GM21447 (cell line): ENCODE results near the gene UBQLN4.
"Not testable (repeated sequence)": the region's sequence is repeated elsewhere in the genome, so short reads cannot be mapped to it uniquely, and the experiment has no call there.

Source experiments
- ATAC-seq: cut with Tn5 transposase; IDR thresholded peaks from one replicate; pipeline ENCODE4 v1.9.1; 2021; ENCODE audit not compliant: unreplicated experiment

UBQLN4 gene

DNA sequence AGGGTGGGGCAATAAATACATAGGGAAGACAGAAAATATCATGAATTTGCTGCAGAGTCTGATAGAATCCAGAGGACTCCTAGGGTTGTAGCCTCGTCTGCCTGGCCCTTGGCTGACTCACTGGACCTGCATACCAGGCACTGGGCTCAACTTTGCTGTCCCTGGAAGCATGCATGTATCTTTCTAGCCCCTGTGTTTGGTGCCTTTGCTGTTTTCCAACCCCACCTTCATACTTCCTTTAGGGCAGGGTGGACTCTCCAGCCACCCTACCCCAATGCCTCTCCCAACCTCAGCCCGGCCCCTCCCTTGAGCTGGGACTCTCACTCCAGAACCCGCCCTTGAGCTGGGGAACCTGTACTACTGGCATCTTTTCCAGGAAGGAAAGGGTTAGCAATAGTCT is 8.6 kb upstream of the UBQLN4 start:
- no peak for ATAC-seq

DNA sequence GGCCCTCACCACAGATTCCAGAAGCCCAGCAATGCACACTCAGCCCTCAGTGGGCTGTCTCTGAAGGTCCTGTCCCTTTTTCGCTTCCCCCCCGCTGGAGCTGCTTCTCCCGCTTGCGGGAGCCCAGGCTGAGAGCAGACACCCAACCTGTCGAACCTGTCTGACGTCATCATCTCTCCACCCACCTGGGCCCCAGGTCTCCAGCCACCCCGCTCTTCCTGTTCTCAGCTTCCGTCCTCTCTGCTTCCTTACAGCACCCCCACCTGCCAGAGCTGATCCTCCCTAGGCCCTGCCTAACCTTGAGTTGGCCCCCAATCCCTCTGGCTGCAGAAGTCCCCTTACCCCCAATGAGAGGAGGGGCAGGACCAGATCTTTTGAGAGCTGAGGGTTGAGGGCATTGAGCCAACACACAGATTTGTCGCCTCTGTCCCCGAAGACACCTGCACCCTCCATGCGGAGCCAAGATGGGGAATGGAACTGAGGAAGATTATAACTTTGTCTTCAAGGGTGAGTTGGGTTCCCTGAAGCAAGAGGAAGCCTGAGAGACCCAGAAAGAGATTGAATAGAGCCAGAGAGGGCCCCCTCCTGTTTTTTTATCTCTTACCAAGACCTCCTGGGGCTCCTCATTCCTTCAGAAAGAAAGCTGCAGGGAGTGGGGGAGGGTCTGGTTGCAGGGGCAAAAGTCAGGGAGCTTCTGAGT is 7.5 kb upstream of the UBQLN4 start, which contains the start of gene RAB25:
Gene RAB25, plus strand, starts transcription at position 224 of the 700 bp plus-strand sequence. Its CDS starts 241 bp downstream, at position 465.
- no peak for ATAC-seq

- ATAC-seq: no peak
Observed at GRCh38 chr1:156056326-156056849, 2.8 kb upstream of the UBQLN4 start.

DNA sequence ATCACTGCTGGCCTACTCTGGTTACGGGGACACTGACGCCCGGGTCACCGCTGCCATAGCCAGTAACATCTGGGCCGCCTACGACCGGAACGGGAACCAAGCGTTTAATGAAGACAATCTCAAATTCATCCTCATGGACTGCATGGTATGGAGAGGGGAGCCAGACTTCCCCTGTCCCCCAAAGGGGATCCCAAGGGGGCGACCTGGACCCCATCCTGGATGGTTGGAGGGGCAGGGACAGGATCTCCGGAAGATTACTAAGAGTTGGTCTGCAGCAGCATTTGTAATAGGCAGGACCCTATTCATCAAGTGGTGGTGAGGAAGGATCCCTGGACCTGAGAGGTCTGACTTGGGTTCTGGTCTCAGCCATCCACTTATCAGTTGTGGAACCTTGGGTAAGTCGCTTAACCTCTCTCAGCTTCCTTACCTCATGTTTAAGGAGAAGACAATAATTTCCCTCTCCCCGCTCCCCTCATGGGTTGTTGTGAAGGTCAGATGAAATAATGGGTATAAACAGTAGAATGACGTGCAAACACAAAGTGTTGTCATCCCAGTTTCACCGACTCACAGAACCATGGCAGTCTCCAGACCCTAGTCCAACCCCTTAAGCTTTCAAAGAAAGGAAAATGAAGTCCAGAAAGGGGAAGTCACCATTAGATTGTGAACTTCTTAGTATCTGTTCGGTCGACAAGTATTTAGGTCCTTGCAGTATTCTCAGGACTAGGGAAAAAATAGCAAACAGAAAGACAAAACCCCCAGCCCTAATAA is 1.9 kb upstream of the UBQLN4 start:
- no peak for ATAC-seq

DNA sequence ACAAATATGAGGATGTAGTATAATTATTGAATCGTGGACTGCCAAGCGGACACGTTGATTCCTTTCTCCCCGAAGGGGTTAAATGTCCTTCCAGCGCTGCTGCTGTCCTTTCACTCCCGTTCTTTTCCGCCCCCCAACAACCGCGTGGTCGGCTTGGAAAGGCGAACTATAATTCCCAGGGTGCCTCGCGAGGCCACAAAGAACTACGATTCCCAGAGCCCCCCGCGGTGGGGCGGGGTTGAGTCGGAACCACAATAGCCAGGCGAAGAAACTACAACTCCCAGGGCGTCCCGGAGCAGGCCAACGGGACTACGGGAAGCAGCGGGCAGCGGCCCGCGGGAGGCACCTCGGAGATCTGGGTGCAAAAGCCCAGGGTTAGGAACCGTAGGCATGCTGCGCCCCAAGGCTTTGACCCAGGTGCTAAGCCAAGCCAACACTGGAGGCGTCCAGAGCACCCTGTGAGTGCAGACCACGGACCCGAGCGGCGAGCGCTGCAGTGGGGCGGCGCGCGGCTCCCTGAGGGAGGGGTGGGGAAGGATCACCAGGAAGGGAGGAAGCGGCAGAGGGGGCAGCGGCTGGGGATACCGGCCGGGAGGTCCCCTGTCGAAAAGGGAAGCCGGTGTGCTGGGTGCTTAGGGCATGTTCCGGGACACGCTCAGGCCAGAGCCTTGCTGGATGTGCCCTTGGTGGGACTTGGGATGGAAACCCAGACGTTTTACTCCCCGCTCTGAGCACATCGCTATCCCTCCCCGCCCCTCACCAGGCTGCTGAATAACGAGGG is 1.1 kb upstream of the UBQLN4 start, which contains the start of gene LAMTOR2:
Gene LAMTOR2, plus strand, starts transcription at position 283 of the 781 bp plus-strand sequence. Its CDS starts 108 bp downstream, at position 391.
- peak; percentile 72 for ATAC-seq

DNA sequence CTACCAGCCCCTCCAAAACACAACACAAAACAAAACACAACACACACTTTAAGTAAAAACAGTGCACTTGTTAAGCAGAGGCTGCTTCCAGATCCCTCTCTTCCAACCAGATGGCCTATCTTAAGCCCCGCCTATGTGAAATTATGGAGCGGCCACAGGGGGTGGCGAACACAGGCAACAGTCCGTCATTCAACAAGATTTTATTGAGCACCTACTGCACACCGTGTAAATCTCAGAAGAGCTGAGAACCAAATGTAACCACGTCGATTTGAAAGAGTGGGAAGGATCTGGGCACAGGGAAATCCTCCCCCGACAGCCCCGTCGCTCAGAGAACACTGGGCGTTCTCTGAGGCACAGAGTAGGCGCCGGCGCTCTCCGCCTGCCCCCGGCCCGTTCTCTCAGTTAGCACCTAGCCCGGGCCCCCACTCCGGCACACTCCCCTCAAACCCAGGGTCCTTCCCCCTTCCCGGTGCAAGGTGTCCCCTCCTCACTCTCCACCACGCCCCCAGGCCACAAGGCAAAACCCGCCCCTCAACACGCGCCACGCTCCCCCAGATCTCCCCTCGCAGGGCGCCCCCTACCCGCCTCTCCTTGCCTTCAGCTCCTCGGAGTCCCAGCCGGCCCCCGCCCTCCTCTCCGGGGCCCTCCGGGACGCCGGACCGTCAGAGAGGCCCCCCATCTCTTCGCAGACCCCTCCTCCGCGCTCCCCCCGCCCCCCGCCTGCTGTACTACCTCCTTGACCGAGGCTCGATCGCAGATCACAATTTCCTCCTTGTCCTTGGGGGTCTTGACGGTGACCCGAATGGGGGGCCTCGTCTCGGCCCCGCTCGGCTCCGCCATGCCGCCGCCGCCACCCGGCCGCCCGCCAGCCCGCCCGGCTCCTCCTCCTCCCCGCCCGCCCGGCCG is 483 bp downstream of the UBQLN4 start:
- no peak for ATAC-seq

DNA sequence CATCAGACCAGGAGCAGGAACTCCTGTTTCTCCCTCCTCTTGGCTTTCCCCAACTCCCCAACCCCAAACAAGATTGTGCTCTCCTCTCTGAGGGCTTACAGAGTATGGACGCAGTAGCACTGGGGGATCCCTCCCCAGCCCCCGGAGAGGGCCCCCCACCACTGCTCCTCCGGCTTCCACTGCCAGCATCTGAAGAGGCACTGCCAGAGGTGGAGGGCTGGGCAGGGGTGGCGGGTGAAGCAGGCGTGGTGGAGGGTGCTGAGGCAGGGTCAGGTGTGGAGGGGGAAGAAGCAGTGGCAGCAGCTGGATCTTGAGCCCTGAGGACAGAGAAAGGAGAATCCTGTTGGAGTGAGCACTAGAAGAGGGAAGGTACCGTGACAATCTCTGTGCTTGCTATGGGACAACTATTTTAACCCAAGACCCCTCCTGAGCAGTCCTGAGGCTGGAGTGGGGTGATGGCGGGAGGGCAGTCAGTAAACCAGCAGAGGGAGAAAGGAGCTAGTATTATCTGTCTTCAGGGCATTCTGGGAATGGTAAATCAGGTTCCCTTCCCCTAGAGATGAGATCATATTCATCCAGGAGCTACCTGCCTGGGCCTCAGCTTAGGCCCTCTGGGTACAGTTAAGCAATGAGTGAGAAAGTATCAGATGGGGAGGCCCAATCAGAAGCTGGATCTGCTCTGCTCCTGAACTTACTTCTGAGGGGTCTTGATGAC is 2.4 kb downstream of the UBQLN4 start:
- ATAC-seq: no peak

DNA sequence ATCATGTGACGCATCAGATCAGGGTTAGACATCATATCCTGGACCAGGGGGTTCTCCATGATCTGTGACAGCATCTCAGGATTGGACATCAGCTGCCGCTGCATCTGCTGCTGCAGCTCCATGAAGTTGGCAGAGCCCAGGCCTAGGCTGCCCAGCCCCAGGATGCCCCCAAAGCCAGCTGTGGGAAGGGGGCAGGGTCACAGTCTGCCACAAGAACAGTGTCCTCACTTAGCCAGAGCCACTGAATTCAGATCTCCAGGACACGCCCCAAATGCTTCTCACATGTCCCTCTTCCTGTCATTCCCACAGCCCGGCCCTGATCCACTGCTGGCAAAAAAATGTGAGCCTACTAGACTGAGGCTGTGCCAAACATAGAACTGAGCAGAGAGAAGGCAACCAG is 3.2 kb downstream of the UBQLN4 start:
- no peak for ATAC-seq

GRCh38 chr1:156048663-156049258 is 4.8 kb downstream of the UBQLN4 start:
- no peak for ATAC-seq

GRCh38 chr1:156045076-156045475 is 8.5 kb downstream of the UBQLN4 start:
- no peak for ATAC-seq

DNA sequence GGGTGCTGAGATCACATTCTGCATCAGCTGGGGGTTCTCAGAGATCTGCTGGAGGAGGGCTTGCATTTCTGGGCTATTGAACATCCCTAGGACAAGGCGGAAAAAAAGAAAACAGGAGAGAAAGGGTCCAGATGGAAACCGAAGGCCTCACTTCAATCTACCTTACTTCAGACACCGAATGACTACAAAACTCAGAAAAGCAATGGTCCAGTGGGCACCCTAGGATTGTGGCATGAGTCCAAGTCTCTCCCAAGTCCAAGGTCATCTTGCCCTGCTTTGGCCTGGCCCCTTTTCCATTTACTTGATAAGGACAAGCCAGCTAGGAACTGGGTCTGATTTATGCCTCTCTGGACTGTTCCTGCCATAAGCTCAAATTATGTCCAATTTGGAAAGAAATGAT is 10.8 kb downstream of the UBQLN4 start:
- no peak for ATAC-seq

GRCh38 chr1:156034991-156035390 is 18.6 kb downstream of the UBQLN4 start:
- not testable (repeated sequence) for ATAC-seq

- ATAC-seq: no peak
Observed at GRCh38 chr1:156033011-156033410, 20.6 kb downstream of the UBQLN4 start.

GRCh38 chr1:156026588-156026987 is 27.0 kb downstream of the UBQLN4 start:
- no peak for ATAC-seq

- no peak for ATAC-seq
Observed at GRCh38 chr1:156025876-156026275, 27.7 kb downstream of the UBQLN4 start.

GRCh38 chr1:156024801-156025200 is 28.8 kb downstream of the UBQLN4 start:
- no peak for ATAC-seq

GRCh38 chr1:156021954-156022353 is 31.6 kb downstream of the UBQLN4 start:
- no peak for ATAC-seq

DNA sequence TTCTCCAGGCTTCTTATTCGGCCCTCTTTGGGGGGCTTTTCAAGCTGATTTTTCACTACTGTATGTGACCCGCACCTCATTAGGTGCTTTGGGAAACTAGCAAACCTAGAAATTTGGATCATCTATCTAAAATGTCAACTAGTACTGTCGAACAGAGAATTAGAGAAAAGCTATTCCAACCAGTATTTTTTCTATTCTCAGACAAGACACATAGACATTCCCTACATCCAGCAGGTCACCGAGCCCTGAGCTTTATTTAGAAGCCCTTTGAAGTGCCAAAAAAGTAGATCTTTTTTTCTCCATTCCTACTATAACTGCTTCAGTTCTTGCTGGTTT is 32.5 kb downstream of the UBQLN4 start:
- ATAC-seq: no peak
